ENCODE data around the gene STUM. TPM values are rescaled to one million over a fixed set of nuclear protein-coding genes. Genes with fewer than 3 reads are reported as not detected.

STUM gene
- total RNA-seq, 1 donor from 2014 or later: 6.4 TPM

- intact Hi-C loops (cut with DNase I): no loop called here
- Histone ChIP-seq H3K9me3 (no peaks in the 10 kb centered on the region), H3K27me3 (no peaks in the 10 kb centered on the region), H3K27ac (no peak overlapping the region), H3K4me1 (peaks cover 11% of the 10 kb centered on the region), H3K4me3 (no peak overlapping the region), H3K36me3 (no peaks in the 10 kb centered on the region)
- no peak for DNase-seq (ENCODE audit: extremely low spot score in 2 of 2)
- no peak for TF ChIP-seq POLR2A (IDR thresholded peaks at IDR 0.05)
- no peak for TF ChIP-seq POLR2AphosphoS5 (IDR thresholded peaks at IDR 0.05; ENCODE audit: insufficient read depth in 1 of 2, low read depth in 1 of 2)
- no peak for TF ChIP-seq CTCF (IDR thresholded peaks at IDR 0.05)
Observed at GRCh38 chr1:226624526-226624925, 76.0 kb downstream of the STUM start.

DNA sequence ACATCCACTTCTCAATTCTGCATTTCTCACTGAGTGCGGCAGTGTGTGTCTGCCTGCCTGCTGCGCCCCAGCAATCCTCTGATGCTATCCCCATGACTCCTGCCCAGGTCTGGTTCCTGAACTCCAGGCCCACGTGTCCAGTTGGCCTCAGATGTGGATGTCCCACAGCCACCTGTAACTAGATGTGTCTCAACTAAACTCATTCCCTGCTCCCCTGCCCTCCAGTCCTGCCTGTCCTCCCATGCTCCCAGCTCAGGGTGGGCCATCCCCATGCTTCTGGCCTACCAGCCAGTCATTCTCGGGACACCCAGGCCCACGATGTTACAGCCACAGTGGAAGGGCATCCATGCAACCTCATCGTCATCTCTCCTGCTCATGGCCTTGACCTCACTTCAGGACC is 76.8 kb downstream of the STUM start:
- intact Hi-C loops (cut with DNase I): no loop called here
- Histone ChIP-seq H3K27ac (no peak overlapping the region), H3K4me1 (peaks cover 11% of the 10 kb centered on the region), H3K9me3 (no peaks in the 10 kb centered on the region), H3K27me3 (no peaks in the 10 kb centered on the region), H3K4me3 (no peak overlapping the region), H3K36me3 (no peaks in the 10 kb centered on the region)
- TF ChIP-seq POLR2AphosphoS5 (IDR thresholded peaks at IDR 0.05; ENCODE audit: insufficient read depth in 1 of 2, low read depth in 1 of 2) (no peak), POLR2A (IDR thresholded peaks at IDR 0.05) (no peak), CTCF (IDR thresholded peaks at IDR 0.05) (no peak)
- no peak for DNase-seq (ENCODE audit: extremely low spot score in 2 of 2)

GRCh38 chr1:226625832-226626576 is 77.4 kb downstream of the STUM start:
- Histone ChIP-seq H3K4me1 (peaks cover 11% of the 10 kb centered on the region), H3K27me3 (no peaks in the 10 kb centered on the region), H3K4me3 (no peak overlapping the region), H3K36me3 (no peaks in the 10 kb centered on the region), H3K27ac (no peak overlapping the region), H3K9me3 (no peaks in the 10 kb centered on the region)
- DNase-seq (ENCODE audit: extremely low spot score in 2 of 2): no peak
- TF ChIP-seq POLR2AphosphoS5 (IDR thresholded peaks at IDR 0.05; ENCODE audit: insufficient read depth in 1 of 2, low read depth in 1 of 2): no peak
- TF ChIP-seq POLR2A (IDR thresholded peaks at IDR 0.05): no peak
- no peak for TF ChIP-seq CTCF (IDR thresholded peaks at IDR 0.05)
- intact Hi-C loops (cut with DNase I): loop anchor here (2.0 kb wide), 1 partner anchor 203 kb away; no protein-coding TSS in a partner anchor

GRCh38 chr1:226626577-226626956 is 78.0 kb downstream of the STUM start:
- Histone ChIP-seq H3K9me3 (no peaks in the 10 kb centered on the region), H3K4me1 (peaks cover 11% of the 10 kb centered on the region), H3K27me3 (no peaks in the 10 kb centered on the region), H3K27ac (peak overlapping the region; percentile 26), H3K36me3 (no peaks in the 10 kb centered on the region), H3K4me3 (no peak overlapping the region)
- intact Hi-C loops (cut with DNase I): loop anchor here (2.0 kb wide), 1 partner anchor 202 kb away; no protein-coding TSS in a partner anchor
- no peak for DNase-seq (ENCODE audit: extremely low spot score in 2 of 2)
- TF ChIP-seq POLR2A (IDR thresholded peaks at IDR 0.05) (no peak), POLR2AphosphoS5 (IDR thresholded peaks at IDR 0.05; ENCODE audit: insufficient read depth in 1 of 2, low read depth in 1 of 2) (peak; percentile 45 to 75), CTCF (IDR thresholded peaks at IDR 0.05) (peak; percentile 76 to 90 (median 86))
